Loucy (cell line): Measurements from ENCODE around the gene HSPBP1.

ENCODE experiments used
- CTCF ChIP-seq: fragments of 200-600 bp; sonication (generic); conservative IDR thresholded peaks from 2 replicates; pipeline ENCODE4 v1.5.1; 2014; ENCODE audit warnings: mild to moderate bottlenecking, antibody characterized with exemption, low read length
- EZH2phosphoT487 ChIP-seq: fragments of 200-600 bp; IDR thresholded peaks from 2 replicates; pipeline ENCODE4 v1.6.1; 2018; ENCODE audit warnings: antibody characterized with exemption, mild to moderate bottlenecking, moderate library complexity, borderline replicate concordance

- TF ChIP-seq CTCF (no peak), EZH2phosphoT487 (no peak)
These were observed 21.1 kb upstream of the HSPBP1 start for GRCh38 chr19:55300886-55301458.
